Heart right ventricle (tissue), 16 donors: ENCODE measurements around the gene GAMT. TPM values are rescaled to one million over a fixed set of nuclear protein-coding genes. Genes with fewer than 3 reads are reported as not detected.

Experiments used
- ATAC-seq, 8 donors: fragments of 200-7000 bp; cut with Tn5 transposase; one replicate each; pipeline ENCODE4 v1.9.1; 2020; ENCODE audit warnings: mild to moderate bottlenecking in 8 of 8, moderate library complexity in 8 of 8, moderate number of reproducible peaks in 1 of 8
- DNase-seq, 2 donors: peaks; one replicate each; pipeline ENCODE4 v3.0.0-alpha.2; 2020
- H3K27ac ChIP-seq, 10 donors: fragments of 200-600 bp; sonication (generic) in 2 of 10; one replicate each; pipeline versions ENCODE4 v1.5.0 to v1.8.0; 2020 to 2022; ENCODE audit warnings: mild to moderate bottlenecking in 3 of 10
- H3K27me3 ChIP-seq, 7 donors: fragments of 200-600 bp; one replicate each; pipeline ENCODE4 v1.8.0; 2021 to 2022; ENCODE audit warnings: mild to moderate bottlenecking in 2 of 7
- H3K36me3 ChIP-seq, 9 donors: fragments of 200-600 bp; sonication (generic) in 1 of 9; one replicate each; pipeline versions ENCODE4 v1.5.0 to v1.8.0; 2020 to 2022; ENCODE audit warnings: mild to moderate bottlenecking in 2 of 9
- H3K4me1 ChIP-seq, 9 donors: fragments of 200-600 bp; sonication (generic) in 1 of 9; one replicate each; pipeline versions ENCODE4 v1.5.0 to v1.8.0; 2020 to 2022; ENCODE audit warnings: mild to moderate bottlenecking in 4 of 9
- H3K4me3 ChIP-seq, 10 donors: fragments of 200-600 bp; sonication (generic) in 2 of 10; one replicate each; pipeline versions ENCODE4 v1.5.0 to v1.8.0; 2020 to 2022; ENCODE audit warnings: mild to moderate bottlenecking in 7 of 10, moderate library complexity in 2 of 10
- H3K9me3 ChIP-seq, 11 donors: fragments of 200-600 bp in 10 of 11; sonication (generic) in 2 of 11; one replicate each; pipeline versions ENCODE4 v1.5.0 to v1.8.0; 2013 to 2022; ENCODE audit warnings: mild to moderate bottlenecking in 2 of 11, control low read depth in 1 of 11, moderate library complexity in 1 of 11
- CTCF ChIP-seq, 9 donors: fragments of 200-600 bp; sonication (generic) in 2 of 9; IDR thresholded peaks; one replicate each; pipeline versions ENCODE4 v1.5.0 to v1.8.0; 2021 to 2022; ENCODE audit warnings: antibody characterized with exemption in 9 of 9, mild to moderate bottlenecking in 5 of 9, moderate library complexity in 1 of 9
- WGBS, 2 donors: extraction: QIAGEN DNeasy Blood & Tissue Kit; methylation state at CpG; one replicate each; pipeline ENCODE4 v1.1.7; 2013; ENCODE audit warnings: inconsistent platforms in 1 of 2; 5-methylcytosine and 5-hydroxymethylcytosine counted together
- intact Hi-C, 10 donors: fragments of 100-400 bp; cut with DNase I; formaldehyde crosslinking; loops; one replicate each; pipeline versions ENCODE4 v1.11.1 to v1.14.2; 2022
- polyA plus RNA-seq, 2 donors: library from polyadenylated mRNA; stranded (reverse); fragments of 200-250 nt; gene quantifications; one replicate each; pipeline ENCODE4 v1.2.3, GENCODE V29; 2013
- total RNA-seq, 10 donors: library from RNA; stranded (reverse); fragmentation: NEBNext Ultra II Directional in 3 of 10; extraction: Animal tissue kit (Norgen Biotek cat#: 25700) in 3 of 10; gene quantifications; one replicate each; pipeline versions ENCODE4 v1.2.1 to v1.2.4, GENCODE V29; 2021 to 2023
- donor health status: Arrhythmogenic right ventricular cardiomyopathy.
- donor health status: ischemic (EF 13 %, LVEDD 7.1; RV severe dilation, severe dysfunction).
- donor health status: healthy with polysubstance abuse.
- donor health status: DM: no; HTN: yes; CAD: no.
- donor health status: DM: no; HTN: no; CAD: no.
- donor health status: ischemic (EF 25% LVEDD 6.9; RV normal size, moderate dysfunction).
- donor health status: ischemic (EF 25% LVEDD 5.7; RV mildly dilated, moderate dysfunction).
- donor health status: healthy.
- donor health status: DM: yes; HTN: yes; CAD: no.
- donor health status: Ischemic cardiomyopathy.
- donor health status: ischemic (EF 35%, LVEDD 5.7; RV mildly dilated, moderate dysfunction).
- donor health status: nonischemic (EF 11% LVEDD 7.7; RV severe dilation, severe dysfunction).
- donor health status: DM: yes; HTN: yes; CAD: no.
- donor health status: PGD.
- donor health status: ischemic (EF 29% LVEDD 5.4; RV normal size, mild dysfunction).
- donor health status: nonischemic (EF 23%, LVEDD 6.1; RV moderate dilation, normal function).

Gene GAMT
- total and polyA plus RNA-seq, 12 donors = 30.8 to 260 (median 72.1) TPM

- H3K4me3 ChIP-seq = peak overlapping the region in 9 of 10 donors; percentile 69 to 93 (median 88)
- peak overlapping the region in 8 of 10 donors; percentile 32 to 99 (median 77) for H3K27ac ChIP-seq
- H3K9me3 ChIP-seq = no peaks in the 10 kb centered on the region
- TF ChIP-seq CTCF (IDR thresholded peaks at IDR 0.05) = no peak
- ATAC-seq = peak in 2 of 8 donors; percentile 3 to 8
- no peak for DNase-seq
- peaks cover 0 to 43% (median 11%) of the 10 kb centered on the region in 9 donors for H3K36me3 ChIP-seq
- H3K4me1 ChIP-seq = peaks cover 4 to 30% (median 21%) of the 10 kb centered on the region in 9 donors
- H3K27me3 ChIP-seq = no peaks in the 10 kb centered on the region
- WGBS, 2 donors = 21 to 22% methylated on average over 32 of the region's 32 CpGs
- intact Hi-C loops = loop anchor here in 3 of 10 donors (1.0 to 10.0 kb wide), 3 partner anchors 27 to 74 kb away; partner anchors contain the start of genes EFNA2 (in 1 of the 3) and NDUFS7 (in 1 of the 3)
Observed at GRCh38 chr19:1355568-1356507, 45.5 kb downstream of the GAMT start.

- peaks cover 0 to 36% (median 11%) of the 10 kb centered on the region in 9 donors for H3K36me3 ChIP-seq
- no peak for TF ChIP-seq CTCF (IDR thresholded peaks at IDR 0.05)
- peak overlapping the region; percentile 63 to 93 (median 87) for H3K4me3 ChIP-seq
- H3K27ac ChIP-seq = peak overlapping the region; percentile 75 to 99 (median 94)
- no peaks in the 10 kb centered on the region for H3K27me3 ChIP-seq
- DNase-seq (no peak), ATAC-seq (peak in 7 of 8 donors; percentile 7 to 30 (median 16))
- H3K9me3 ChIP-seq = no peaks in the 10 kb centered on the region
- WGBS, 2 donors = 2% methylated on average over 30 to 61 of the region's 61 CpGs
- H3K4me1 ChIP-seq = peaks cover 0 to 25% (median 15%) of the 10 kb centered on the region in 9 donors
- intact Hi-C loops = loop anchor here in 3 of 10 donors (1.0 to 10.0 kb wide), 3 partner anchors 28 to 73 kb away; partner anchors contain the start of genes EFNA2 (in 1 of the 3) and NDUFS7 (in 1 of the 3)
Observed at GRCh38 chr19:1354970-1355567, 46.3 kb downstream of the GAMT start.

GRCh38 chr19:1353144-1353543 is 48.2 kb downstream of the GAMT start:
- 96 to 97% methylated on average over 9 of the region's 9 CpGs for WGBS, 2 donors
- intact Hi-C loops = loop anchor here in 1 of 10 donors (10.0 kb wide), 1 partner anchor 68 kb away; the partner anchor contains the start of gene EFNA2
- TF ChIP-seq CTCF (IDR thresholded peaks at IDR 0.05) = no peak
- Histone ChIP-seq H3K27ac (no peak overlapping the region), H3K36me3 (peaks cover 0 to 16% (median 8%) of the 10 kb centered on the region in 9 donors), H3K9me3 (no peaks in the 10 kb centered on the region), H3K4me1 (peaks cover 0 to 25% (median 15%) of the 10 kb centered on the region in 9 donors), H3K4me3 (no peak overlapping the region), H3K27me3 (no peaks in the 10 kb centered on the region)
- no peak for ATAC-seq
- DNase-seq = no peak

GRCh38 chr19:1351381-1351851 is 49.9 kb downstream of the GAMT start:
- intact Hi-C loops = loop anchor here in 1 of 10 donors (10.0 kb wide), 1 partner anchor 67 kb away; the partner anchor contains the start of gene EFNA2
- Histone ChIP-seq H3K36me3 (peaks cover 0 to 1% (median 0%) of the 10 kb centered on the region in 9 donors), H3K27me3 (no peaks in the 10 kb centered on the region), H3K4me1 (peaks cover 0 to 18% (median 15%) of the 10 kb centered on the region in 9 donors), H3K9me3 (no peaks in the 10 kb centered on the region), H3K27ac (no peak overlapping the region), H3K4me3 (no peak overlapping the region)
- TF ChIP-seq CTCF (IDR thresholded peaks at IDR 0.05) = no peak
- DNase-seq (no peak), ATAC-seq (no peak)
- 75 to 80% methylated on average over 21 of the region's 21 CpGs for WGBS, 2 donors
